HL-60 (cell line): Measurements from ENCODE around the gene BCL2L12.

Experiments
- DNase-seq, 2 experiments: peaks; one replicate each; pipeline ENCODE4 v3.0.0-alpha.2; 2010 to 2020; ENCODE audit warnings: low read depth in 1 of 2, low spot score in 1 of 2
- H3K27ac ChIP-seq: fragments of 250-450 bp; sonication (Bioruptor Pico); replicated peaks from 2 replicates; pipeline ENCODE4 v1.5.1; 2020; ENCODE audit warnings: mild to moderate bottlenecking, moderate library complexity
- H3K27me3 ChIP-seq: fragments of 250-450 bp; sonication (Bioruptor Pico); 2 replicates; pipeline ENCODE4 v1.5.1; 2021; ENCODE audit warnings: mild to moderate bottlenecking, moderate library complexity; ENCODE audit not compliant: insufficient read depth, poor library complexity, severe bottlenecking
- H3K4me3 ChIP-seq: replicated peaks from 2 replicates; pipeline ENCODE4 v1.5.1; 2011; ENCODE audit warnings: mild to moderate bottlenecking, control low read depth, low read length; ENCODE audit not compliant: insufficient read depth
- GABPA ChIP-seq: IDR thresholded peaks from 2 replicates; pipeline ENCODE4 v1.6.1; 2012; ENCODE audit warnings: low read depth
- POLR2AphosphoS5 ChIP-seq: IDR thresholded peaks from 2 replicates; pipeline ENCODE4 v1.6.1; 2012; ENCODE audit warnings: low read depth
- SPI1 ChIP-seq: IDR thresholded peaks from 2 replicates; pipeline ENCODE4 v1.6.1; 2012; ENCODE audit warnings: low read depth, mild to moderate bottlenecking, borderline replicate concordance
- TF ChIP-seq, protein P1 (sequence below): IDR thresholded peaks from 2 replicates; pipeline ENCODE4 v1.6.1; 2012; ENCODE audit warnings: low read depth; ENCODE audit not compliant: insufficient replicate concordance
- TF ChIP-seq, protein P2 (sequence below): IDR thresholded peaks from one replicate; pipeline ENCODE4 v1.5.1; 2011; ENCODE audit warnings: low read length, control low read depth, inconsistent platforms; ENCODE audit not compliant: insufficient read depth

The BCL2L12 gene

DNA sequence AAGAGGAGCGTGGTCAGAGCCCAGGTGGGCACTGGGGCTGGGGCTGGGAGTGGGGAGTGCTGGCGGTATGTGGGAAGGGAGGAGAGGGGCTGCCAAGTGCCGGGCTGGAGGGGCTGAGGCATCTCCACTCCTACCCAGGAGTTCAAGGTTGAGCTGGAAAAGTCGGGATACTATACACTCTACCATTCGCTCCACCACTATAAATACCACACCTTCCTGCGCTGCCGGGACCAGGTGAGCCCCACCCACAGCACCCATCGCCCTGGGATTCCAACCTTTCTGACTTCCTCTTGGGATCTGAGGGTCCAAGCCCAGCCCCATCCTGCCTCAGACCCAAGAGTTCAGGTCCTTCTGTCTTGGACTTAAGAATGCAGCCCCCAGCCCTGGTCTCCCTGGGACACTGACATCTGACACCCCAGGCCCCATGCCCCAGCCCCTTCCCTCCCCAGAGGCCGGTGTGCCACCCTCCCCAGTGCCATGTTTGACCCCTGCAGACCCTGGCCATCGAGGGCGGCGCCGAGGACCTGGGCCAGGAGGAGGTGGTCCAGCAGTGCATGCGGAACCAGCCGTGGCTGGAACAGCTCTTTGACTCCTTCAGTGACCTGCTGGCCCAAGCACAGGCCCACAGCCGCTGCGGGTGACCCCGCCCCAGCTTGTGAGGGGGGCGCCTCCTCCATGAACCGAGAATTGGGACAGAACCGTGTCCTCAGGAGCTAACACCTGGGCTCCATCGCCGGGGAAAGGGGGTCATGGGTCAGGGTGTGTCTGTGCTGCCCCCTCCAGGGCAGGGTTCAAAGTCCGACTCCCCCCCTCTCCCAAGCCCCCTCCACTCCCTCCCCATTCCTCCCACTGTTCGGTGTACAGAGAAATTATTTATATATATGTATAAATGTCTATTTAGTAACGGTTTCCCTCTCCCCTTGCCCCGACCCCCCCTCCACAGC lies 40.5 kb upstream of the BCL2L12 start:
- DNase-seq, result no peak
- no peak overlapping the region for H3K27ac ChIP-seq
- no peak for TF ChIP-seq GABPA
- TF ChIP-seq, protein P1, sequence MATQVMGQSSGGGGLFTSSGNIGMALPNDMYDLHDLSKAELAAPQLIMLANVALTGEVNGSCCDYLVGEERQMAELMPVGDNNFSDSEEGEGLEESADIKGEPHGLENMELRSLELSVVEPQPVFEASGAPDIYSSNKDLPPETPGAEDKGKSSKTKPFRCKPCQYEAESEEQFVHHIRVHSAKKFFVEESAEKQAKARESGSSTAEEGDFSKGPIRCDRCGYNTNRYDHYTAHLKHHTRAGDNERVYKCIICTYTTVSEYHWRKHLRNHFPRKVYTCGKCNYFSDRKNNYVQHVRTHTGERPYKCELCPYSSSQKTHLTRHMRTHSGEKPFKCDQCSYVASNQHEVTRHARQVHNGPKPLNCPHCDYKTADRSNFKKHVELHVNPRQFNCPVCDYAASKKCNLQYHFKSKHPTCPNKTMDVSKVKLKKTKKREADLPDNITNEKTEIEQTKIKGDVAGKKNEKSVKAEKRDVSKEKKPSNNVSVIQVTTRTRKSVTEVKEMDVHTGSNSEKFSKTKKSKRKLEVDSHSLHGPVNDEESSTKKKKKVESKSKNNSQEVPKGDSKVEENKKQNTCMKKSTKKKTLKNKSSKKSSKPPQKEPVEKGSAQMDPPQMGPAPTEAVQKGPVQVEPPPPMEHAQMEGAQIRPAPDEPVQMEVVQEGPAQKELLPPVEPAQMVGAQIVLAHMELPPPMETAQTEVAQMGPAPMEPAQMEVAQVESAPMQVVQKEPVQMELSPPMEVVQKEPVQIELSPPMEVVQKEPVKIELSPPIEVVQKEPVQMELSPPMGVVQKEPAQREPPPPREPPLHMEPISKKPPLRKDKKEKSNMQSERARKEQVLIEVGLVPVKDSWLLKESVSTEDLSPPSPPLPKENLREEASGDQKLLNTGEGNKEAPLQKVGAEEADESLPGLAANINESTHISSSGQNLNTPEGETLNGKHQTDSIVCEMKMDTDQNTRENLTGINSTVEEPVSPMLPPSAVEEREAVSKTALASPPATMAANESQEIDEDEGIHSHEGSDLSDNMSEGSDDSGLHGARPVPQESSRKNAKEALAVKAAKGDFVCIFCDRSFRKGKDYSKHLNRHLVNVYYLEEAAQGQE, result no peak
- TF ChIP-seq, protein P2, sequence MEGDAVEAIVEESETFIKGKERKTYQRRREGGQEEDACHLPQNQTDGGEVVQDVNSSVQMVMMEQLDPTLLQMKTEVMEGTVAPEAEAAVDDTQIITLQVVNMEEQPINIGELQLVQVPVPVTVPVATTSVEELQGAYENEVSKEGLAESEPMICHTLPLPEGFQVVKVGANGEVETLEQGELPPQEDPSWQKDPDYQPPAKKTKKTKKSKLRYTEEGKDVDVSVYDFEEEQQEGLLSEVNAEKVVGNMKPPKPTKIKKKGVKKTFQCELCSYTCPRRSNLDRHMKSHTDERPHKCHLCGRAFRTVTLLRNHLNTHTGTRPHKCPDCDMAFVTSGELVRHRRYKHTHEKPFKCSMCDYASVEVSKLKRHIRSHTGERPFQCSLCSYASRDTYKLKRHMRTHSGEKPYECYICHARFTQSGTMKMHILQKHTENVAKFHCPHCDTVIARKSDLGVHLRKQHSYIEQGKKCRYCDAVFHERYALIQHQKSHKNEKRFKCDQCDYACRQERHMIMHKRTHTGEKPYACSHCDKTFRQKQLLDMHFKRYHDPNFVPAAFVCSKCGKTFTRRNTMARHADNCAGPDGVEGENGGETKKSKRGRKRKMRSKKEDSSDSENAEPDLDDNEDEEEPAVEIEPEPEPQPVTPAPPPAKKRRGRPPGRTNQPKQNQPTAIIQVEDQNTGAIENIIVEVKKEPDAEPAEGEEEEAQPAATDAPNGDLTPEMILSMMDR, result no peak
- H3K4me3 ChIP-seq, result no peak overlapping the region
- H3K27me3 ChIP-seq, result no peaks in the 10 kb centered on the region

GRCh38 chr19:49626226-49626625 lies 39.5 kb upstream of the BCL2L12 start:
- DNase-seq, result no peak
- TF ChIP-seq, protein P2, result no peak
- TF ChIP-seq, protein P1, result no peak
- TF ChIP-seq GABPA, result no peak
- no peak for TF ChIP-seq SPI1
- Histone ChIP-seq H3K27me3 (no peaks in the 10 kb centered on the region), H3K27ac (no peak overlapping the region), H3K4me3 (no peak overlapping the region)

DNA sequence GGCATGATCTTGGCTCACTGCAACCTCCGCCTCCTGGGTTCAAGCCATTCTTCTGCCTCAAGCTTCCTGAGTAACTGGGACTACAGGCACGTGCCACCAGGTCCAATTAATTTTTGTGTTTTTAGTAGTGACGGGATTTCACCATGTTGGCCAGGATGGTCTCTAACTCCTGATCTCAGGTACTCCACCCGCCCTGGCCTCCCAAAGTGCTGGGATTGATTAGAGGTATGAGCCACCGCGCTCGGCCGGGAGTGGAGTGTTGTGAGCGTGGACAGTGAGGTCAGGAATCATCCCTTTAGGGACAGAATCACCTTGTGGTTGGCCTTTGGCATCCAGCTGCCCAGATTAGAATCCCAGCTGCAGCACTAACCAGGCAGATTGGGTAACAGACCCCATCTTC lies 36.1 kb upstream of the BCL2L12 start:
- Histone ChIP-seq H3K27ac (no peak overlapping the region), H3K4me3 (no peak overlapping the region), H3K27me3 (no peaks in the 10 kb centered on the region)
- TF ChIP-seq POLR2AphosphoS5 (no peak), GABPA (no peak), SPI1 (no peak)
- TF ChIP-seq, protein P1, result no peak
- TF ChIP-seq, protein P2, result no peak
- no peak for DNase-seq
